HCT116 (cell line): ENCODE results near the gene DIS3L2. TPM values are rescaled to one million over a fixed set of nuclear protein-coding genes. Genes with fewer than 3 reads are reported as not detected.

Experiments
- ATAC-seq: fragments of 200-7000 bp; cut with Tn5 transposase; 2 replicates; pipeline ENCODE4 v1.9.1; 2020; ENCODE audit warnings: mild to moderate bottlenecking, moderate library complexity
- BruUV-seq: library from RNA; stranded (reverse); fragments of 400-500 nt; replicated peaks from 2 replicates; lab custom pipeline; 2021; lab: Mats Ljungman, UMichigan
- CTCF ChIA-PET: fragments of 300-600 bp; sonication (Branson Sonifier 250); formaldehyde crosslinking; loops from one replicate; lab custom pipeline; 2021; ENCODE audit warnings: antibody characterized with exemption; lab: Charles Lee
- POLR2A ChIA-PET: fragments of 300-600, 350-600 bp; sonication (Branson Sonifier 250); formaldehyde crosslinking; loops from one replicate; lab custom pipeline; 2021; ENCODE audit warnings: antibody characterized with exemption; lab: Charles Lee
- RAD21 ChIA-PET, 2 experiments: fragments of 300-600 bp; sonication (Branson Sonifier 250); formaldehyde crosslinking; loops; one replicate each; lab custom pipeline; 2023; ENCODE audit warnings: low total read pairs in 2 of 2; ENCODE audit not compliant: uncharacterized antibody in 2 of 2, unreplicated experiment in 2 of 2, low non-redundant PET in 1 of 2; lab: Charles Lee
- DNase-seq: peaks from one replicate; pipeline ENCODE4 v3.0.0-alpha.2; 2010; ENCODE audit warnings: low read depth, low spot score
- H2AFZ ChIP-seq: fragments of 200-600 bp; shearing (Covaris generic), sonication (generic); 2 replicates; pipeline ENCODE4 v1.6.1; 2017; ENCODE audit warnings: low read depth, mixed run types, mixed read lengths, antibody characterized with exemption, low read length; ENCODE audit not compliant: poor library complexity, severe bottlenecking
- H3K27ac ChIP-seq: 2 replicates; pipeline ENCODE4 v1.5.1; 2012; ENCODE audit warnings: low read depth, low read length
- H3K27me3 ChIP-seq: fragments of 200-600 bp; sonication (generic); 2 replicates; pipeline ENCODE4 v1.6.1; 2016; ENCODE audit warnings: mixed run types, low read length, mixed read lengths; ENCODE audit not compliant: insufficient read depth
- H3K36me3 ChIP-seq, 2 experiments: fragments of 200-500 bp in 1 of 2; fragments of 200-600 bp in 1 of 2; sonication (Bioruptor generic) in 1 of 2; sonication (generic) in 1 of 2; 2 replicates each; pipeline versions ENCODE4 v1.5.1 to v1.6.1; 2014 to 2016; ENCODE audit warnings: low read length in 2 of 2, inconsistent platforms in 1 of 2, mixed read lengths in 1 of 2, mixed run types in 1 of 2; ENCODE audit not compliant: insufficient read depth in 2 of 2, control insufficient read depth in 1 of 2
- H3K4me1 ChIP-seq, 2 experiments: fragments of 200-600 bp in 1 of 2; sonication (generic) in 1 of 2; 2 replicates each; pipeline versions ENCODE4 v1.5.1 to v1.6.1; 2012 to 2017; ENCODE audit warnings: low read length in 2 of 2, inconsistent platforms in 1 of 2, mild to moderate bottlenecking in 1 of 2, mixed read lengths in 1 of 2, mixed run types in 1 of 2, moderate library complexity in 1 of 2; ENCODE audit not compliant: insufficient read depth in 2 of 2, control insufficient read depth in 1 of 2
- H3K4me2 ChIP-seq: fragments of 200-600 bp; sonication (generic); 2 replicates; pipeline ENCODE4 v1.6.1; 2017; ENCODE audit warnings: mixed run types, low read length, mixed read lengths
- H3K4me3 ChIP-seq, 2 experiments: fragments of 200-600 bp in 1 of 2; sonication (generic) in 1 of 2; replicated peaks in 1 of 2; 2 replicates each; pipeline ENCODE4 v1.5.1; 2011 to 2016; ENCODE audit warnings: low read length in 2 of 2, control low read depth in 1 of 2, low read depth in 1 of 2, mild to moderate bottlenecking in 1 of 2, mixed read lengths in 1 of 2, mixed run types in 1 of 2
- H3K79me2 ChIP-seq: fragments of 200-600 bp; sonication (generic); 2 replicates; pipeline ENCODE4 v1.6.1; 2017; ENCODE audit warnings: mild to moderate bottlenecking, mixed run types, low read length, moderate library complexity, mixed read lengths; ENCODE audit not compliant: insufficient read depth
- H3K9ac ChIP-seq: fragments of 200-600 bp; sonication (generic); 2 replicates; pipeline ENCODE4 v1.6.1; 2016; ENCODE audit warnings: low read length, mixed read lengths
- H3K9me2 ChIP-seq: fragments of 200-600 bp; sonication (generic), shearing (Covaris generic); 2 replicates; pipeline ENCODE4 v1.6.1; 2017; ENCODE audit warnings: mixed run types, mild to moderate bottlenecking, moderate library complexity; ENCODE audit not compliant: insufficient read depth
- H3K9me3 ChIP-seq, 2 experiments: fragments of 200-500 bp in 1 of 2; fragments of 200-600 bp in 1 of 2; sonication (Bioruptor generic) in 1 of 2; sonication (generic) in 1 of 2; 2 replicates each; pipeline ENCODE4 v1.6.1; 2014 to 2017; ENCODE audit warnings: low read length in 2 of 2, mixed read lengths in 2 of 2, inconsistent platforms in 1 of 2, low read depth in 1 of 2, mild to moderate bottlenecking in 1 of 2, mixed run types in 1 of 2, moderate library complexity in 1 of 2; ENCODE audit not compliant: control insufficient read depth in 1 of 2, insufficient read depth in 1 of 2
- H4K20me1 ChIP-seq: fragments of 200-600 bp; sonication (generic), shearing (Covaris generic); 2 replicates; pipeline ENCODE4 v1.6.1; 2017; ENCODE audit warnings: mixed run types, mild to moderate bottlenecking, moderate library complexity; ENCODE audit not compliant: insufficient read depth
- CEBPB ChIP-seq: IDR thresholded peaks from 2 replicates; pipeline ENCODE4 v1.6.1; 2012; ENCODE audit warnings: low read depth
- ELF1 ChIP-seq: IDR thresholded peaks from 2 replicates; pipeline ENCODE4 v1.6.1; 2012; ENCODE audit warnings: low read depth, borderline replicate concordance
- EZH2 ChIP-seq: fragments of 200-600 bp; sonication (generic); IDR thresholded peaks from 2 replicates; pipeline ENCODE4 v1.6.1; 2017; ENCODE audit warnings: antibody characterized with exemption, mixed run types
- EZH2phosphoT487 ChIP-seq: fragments of 200-600 bp; IDR thresholded peaks from 2 replicates; pipeline ENCODE4 v1.6.1; 2018; ENCODE audit warnings: antibody characterized with exemption, borderline replicate concordance
- FOSL1 ChIP-seq: IDR thresholded peaks from 2 replicates; pipeline ENCODE4 v1.6.1; 2012; ENCODE audit warnings: low read depth
- JUND ChIP-seq: IDR thresholded peaks from 2 replicates; pipeline ENCODE4 v1.6.1; 2012
- SP1 ChIP-seq: IDR thresholded peaks from 2 replicates; pipeline ENCODE4 v1.6.1; 2012; ENCODE audit warnings: low read depth
- SRF ChIP-seq: IDR thresholded peaks from 2 replicates; pipeline ENCODE4 v1.6.1; 2012; ENCODE audit warnings: low read depth
- TCF7L2 ChIP-seq: IDR thresholded peaks from 2 replicates; pipeline ENCODE4 v1.7.0; 2011; ENCODE audit warnings: borderline replicate concordance, inconsistent platforms; ENCODE audit not compliant: insufficient read depth, insufficient read length; ENCODE audit errors: extremely low read depth
- ZFX ChIP-seq: fragments of 450-650 bp; IDR thresholded peaks from 2 replicates; pipeline ENCODE4 v1.6.1; 2017
- intact Hi-C: fragments of 100-400 bp; cut with micrococcal nuclease; formaldehyde crosslinking; loops from 2 replicates; pipeline ENCODE4 v1.10.0; 2022
- total RNA-seq: library from RNA; stranded (reverse); gene quantifications from one replicate; pipeline ENCODE4 v1.2.1, GENCODE V29; 2021; ENCODE audit not compliant: unreplicated experiment
- TF ChIP-seq, protein P1 (sequence below): IDR thresholded peaks from 2 replicates; pipeline ENCODE4 v1.6.1; 2012; ENCODE audit warnings: low read depth
- TF ChIP-seq, protein P2 (sequence below): IDR thresholded peaks from 2 replicates; pipeline ENCODE4 v1.6.1; 2012
- TF ChIP-seq, protein P3 (sequence below): IDR thresholded peaks from 2 replicates; pipeline ENCODE4 v1.6.1; 2011; ENCODE audit warnings: mild to moderate bottlenecking, low read length, moderate library complexity; ENCODE audit not compliant: insufficient replicate concordance; ENCODE audit errors: extremely low read depth

DIS3L2 gene
- total RNA-seq, 1 experiment from 2014 or later, result 42.5 TPM

DNA sequence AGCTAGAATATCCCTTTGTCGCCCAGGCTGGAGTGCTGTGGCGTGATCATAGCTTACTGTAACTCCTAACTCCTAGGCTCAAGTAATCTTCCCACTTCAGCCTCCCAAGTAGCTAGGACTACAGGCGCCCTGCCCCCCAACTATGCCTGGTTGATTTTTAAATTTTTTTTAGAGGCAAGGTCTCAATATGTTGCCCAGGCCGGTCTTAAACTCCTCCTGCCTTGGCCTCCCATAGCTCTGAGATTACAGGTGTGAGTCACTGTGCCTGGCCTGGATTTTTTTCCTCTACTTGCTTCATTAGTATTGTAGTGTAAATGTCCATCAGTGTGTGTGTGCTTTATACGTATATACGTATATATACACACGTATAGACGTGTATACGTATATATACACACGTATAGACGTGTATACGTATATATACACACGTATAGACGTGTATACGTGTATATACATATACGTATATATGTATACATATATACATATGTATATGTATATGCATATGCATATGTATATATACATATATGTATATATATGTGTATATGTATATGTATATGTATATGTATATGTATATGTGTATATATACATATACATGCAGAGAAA lies 124.4 kb downstream of the DIS3L2 start:
- H3K4me3 ChIP-seq, result no peak overlapping the region
- H3K4me2 ChIP-seq, result no peak overlapping the region
- no peak overlapping the region for H3K9ac ChIP-seq
- TF ChIP-seq, protein P1, sequence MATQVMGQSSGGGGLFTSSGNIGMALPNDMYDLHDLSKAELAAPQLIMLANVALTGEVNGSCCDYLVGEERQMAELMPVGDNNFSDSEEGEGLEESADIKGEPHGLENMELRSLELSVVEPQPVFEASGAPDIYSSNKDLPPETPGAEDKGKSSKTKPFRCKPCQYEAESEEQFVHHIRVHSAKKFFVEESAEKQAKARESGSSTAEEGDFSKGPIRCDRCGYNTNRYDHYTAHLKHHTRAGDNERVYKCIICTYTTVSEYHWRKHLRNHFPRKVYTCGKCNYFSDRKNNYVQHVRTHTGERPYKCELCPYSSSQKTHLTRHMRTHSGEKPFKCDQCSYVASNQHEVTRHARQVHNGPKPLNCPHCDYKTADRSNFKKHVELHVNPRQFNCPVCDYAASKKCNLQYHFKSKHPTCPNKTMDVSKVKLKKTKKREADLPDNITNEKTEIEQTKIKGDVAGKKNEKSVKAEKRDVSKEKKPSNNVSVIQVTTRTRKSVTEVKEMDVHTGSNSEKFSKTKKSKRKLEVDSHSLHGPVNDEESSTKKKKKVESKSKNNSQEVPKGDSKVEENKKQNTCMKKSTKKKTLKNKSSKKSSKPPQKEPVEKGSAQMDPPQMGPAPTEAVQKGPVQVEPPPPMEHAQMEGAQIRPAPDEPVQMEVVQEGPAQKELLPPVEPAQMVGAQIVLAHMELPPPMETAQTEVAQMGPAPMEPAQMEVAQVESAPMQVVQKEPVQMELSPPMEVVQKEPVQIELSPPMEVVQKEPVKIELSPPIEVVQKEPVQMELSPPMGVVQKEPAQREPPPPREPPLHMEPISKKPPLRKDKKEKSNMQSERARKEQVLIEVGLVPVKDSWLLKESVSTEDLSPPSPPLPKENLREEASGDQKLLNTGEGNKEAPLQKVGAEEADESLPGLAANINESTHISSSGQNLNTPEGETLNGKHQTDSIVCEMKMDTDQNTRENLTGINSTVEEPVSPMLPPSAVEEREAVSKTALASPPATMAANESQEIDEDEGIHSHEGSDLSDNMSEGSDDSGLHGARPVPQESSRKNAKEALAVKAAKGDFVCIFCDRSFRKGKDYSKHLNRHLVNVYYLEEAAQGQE, result no peak
- TF ChIP-seq CEBPB (no peak), SP1 (no peak), EZH2 (no peak)
- TF ChIP-seq, protein P2, sequence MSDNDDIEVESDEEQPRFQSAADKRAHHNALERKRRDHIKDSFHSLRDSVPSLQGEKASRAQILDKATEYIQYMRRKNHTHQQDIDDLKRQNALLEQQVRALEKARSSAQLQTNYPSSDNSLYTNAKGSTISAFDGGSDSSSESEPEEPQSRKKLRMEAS, result no peak
- DNase-seq (no peak), ATAC-seq (no peak)
- no peaks in the 10 kb centered on the region for H3K4me1 ChIP-seq
- ChIA-PET RAD21 (no interaction called here), CTCF (no interaction called here), POLR2A (no interaction called here)
- no peaks in the 10 kb centered on the region for H3K27me3 ChIP-seq
- no peaks in the 10 kb centered on the region for H3K36me3 ChIP-seq
- intact Hi-C loops, result no loop called here
- H3K9me2 ChIP-seq, result no peaks in the 10 kb centered on the region
- H2AFZ ChIP-seq, result no peak overlapping the region
- no peak overlapping the region for H3K27ac ChIP-seq
- no TSS peak for BruUV-seq
- H3K9me3 ChIP-seq, result no peaks in the 10 kb centered on the region
- H3K79me2 ChIP-seq, result peaks cover 7% of the 10 kb centered on the region
- H4K20me1 ChIP-seq, result no peaks in the 10 kb centered on the region

DNA sequence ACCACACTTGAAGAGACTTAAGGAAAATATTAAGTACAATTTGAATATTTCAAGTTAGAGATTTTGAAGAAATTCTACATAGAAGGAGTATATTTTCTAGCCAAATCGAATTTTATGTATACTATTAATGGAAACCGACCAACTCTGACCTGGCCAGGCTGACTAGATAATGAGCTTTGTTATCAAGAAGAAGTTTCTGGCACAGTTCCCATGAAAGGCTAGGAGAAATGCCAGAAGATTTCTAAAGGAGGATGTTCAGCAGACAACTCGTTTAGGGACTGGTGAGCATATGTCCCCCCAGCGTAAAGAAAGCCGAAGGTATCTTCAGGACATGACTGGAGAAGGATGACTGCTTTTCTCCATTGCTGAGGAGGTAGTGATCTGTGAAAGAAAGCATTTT lies 127.3 kb downstream of the DIS3L2 start:
- H4K20me1 ChIP-seq, result no peaks in the 10 kb centered on the region
- ATAC-seq, result no peak
- no TSS peak for BruUV-seq
- H3K27ac ChIP-seq, result no peak overlapping the region
- peaks cover 11% of the 10 kb centered on the region for H3K79me2 ChIP-seq
- RAD21 ChIA-PET, result no interaction called here
- H3K27me3 ChIP-seq, result no peaks in the 10 kb centered on the region
- no peak overlapping the region for H3K4me2 ChIP-seq
- H3K4me1 ChIP-seq, result no peaks in the 10 kb centered on the region
- intact Hi-C loops, result no loop called here
- no peaks in the 10 kb centered on the region for H3K36me3 ChIP-seq
- no peak overlapping the region for H2AFZ ChIP-seq
- no peak overlapping the region for H3K9ac ChIP-seq
- no peaks in the 10 kb centered on the region for H3K9me3 ChIP-seq
- no peaks in the 10 kb centered on the region for H3K9me2 ChIP-seq
- no peak overlapping the region for H3K4me3 ChIP-seq
- no peak for DNase-seq
- POLR2A ChIA-PET, result no interaction called here
- CTCF ChIA-PET, result no interaction called here
- TF ChIP-seq ELF1 (no peak), SRF (no peak), JUND (no peak), FOSL1 (no peak), SP1 (no peak), ZFX (no peak), TCF7L2 (no peak), EZH2phosphoT487 (no peak)
- TF ChIP-seq, protein P3, sequence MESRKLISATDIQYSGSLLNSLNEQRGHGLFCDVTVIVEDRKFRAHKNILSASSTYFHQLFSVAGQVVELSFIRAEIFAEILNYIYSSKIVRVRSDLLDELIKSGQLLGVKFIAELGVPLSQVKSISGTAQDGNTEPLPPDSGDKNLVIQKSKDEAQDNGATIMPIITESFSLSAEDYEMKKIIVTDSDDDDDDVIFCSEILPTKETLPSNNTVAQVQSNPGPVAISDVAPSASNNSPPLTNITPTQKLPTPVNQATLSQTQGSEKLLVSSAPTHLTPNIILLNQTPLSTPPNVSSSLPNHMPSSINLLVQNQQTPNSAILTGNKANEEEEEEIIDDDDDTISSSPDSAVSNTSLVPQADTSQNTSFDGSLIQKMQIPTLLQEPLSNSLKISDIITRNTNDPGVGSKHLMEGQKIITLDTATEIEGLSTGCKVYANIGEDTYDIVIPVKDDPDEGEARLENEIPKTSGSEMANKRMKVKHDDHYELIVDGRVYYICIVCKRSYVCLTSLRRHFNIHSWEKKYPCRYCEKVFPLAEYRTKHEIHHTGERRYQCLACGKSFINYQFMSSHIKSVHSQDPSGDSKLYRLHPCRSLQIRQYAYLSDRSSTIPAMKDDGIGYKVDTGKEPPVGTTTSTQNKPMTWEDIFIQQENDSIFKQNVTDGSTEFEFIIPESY, result no peak
